CD4-positive, alpha-beta memory T cell (primary cell): ENCODE measurements around the gene STX7. TPM values are rescaled to one million over a fixed set of nuclear protein-coding genes. Genes with fewer than 3 reads are reported as not detected.
"Not testable (repeated sequence)": the region's sequence is repeated elsewhere in the genome, so short reads cannot be mapped to it uniquely, and the experiment has no call there.

ENCODE experiments used
- CTCF ChIA-PET: fragments of 350-600 bp; sonication (Branson Sonifier 250); formaldehyde crosslinking; loops from one replicate; lab custom pipeline; 2021; ENCODE audit warnings: inconsistent platforms; ENCODE audit not compliant: partially characterized antibody; lab: Charles Lee
- POLR2A ChIA-PET: fragments of 350-600 bp; sonication (Branson Sonifier 250); formaldehyde crosslinking; loops from one replicate; lab custom pipeline; 2021; ENCODE audit not compliant: partially characterized antibody; lab: Charles Lee
- DNase-seq, 5 donors: peaks; one replicate each; pipeline versions ENCODE4 v3.0.0 to v3.0.0-alpha.2; 2020 to 2022; ENCODE audit warnings: mixed read lengths in 1 of 5
- H3K27ac ChIP-seq: one replicate; pipeline ENCODE4 v1.7.0; 2013; ENCODE audit warnings: low read depth, low read length
- H3K27me3 ChIP-seq: 2 replicates; pipeline ENCODE4 v1.7.0; 2013; ENCODE audit warnings: mild to moderate bottlenecking, low read length, moderate library complexity; ENCODE audit not compliant: insufficient read depth
- H3K36me3 ChIP-seq: 2 replicates; pipeline ENCODE4 v1.7.0; 2013; ENCODE audit warnings: mild to moderate bottlenecking, low read length, moderate library complexity; ENCODE audit not compliant: insufficient read depth
- H3K4me1 ChIP-seq: 2 replicates; pipeline ENCODE4 v1.7.0; 2013; ENCODE audit warnings: mild to moderate bottlenecking, low read length, moderate library complexity; ENCODE audit not compliant: insufficient read depth
- H3K4me3 ChIP-seq, 2 donors: one replicate each; pipeline ENCODE4 v1.7.0; 2013; ENCODE audit warnings: low read length in 2 of 2, mild to moderate bottlenecking in 1 of 2
- H3K9me3 ChIP-seq, 2 donors: one replicate each; pipeline ENCODE4 v1.7.0; 2013; ENCODE audit warnings: low read length in 2 of 2, control low read depth in 1 of 2; ENCODE audit not compliant: control insufficient read depth in 1 of 2
- H3K27ac Mint-ChIP-seq, 7 donors: one replicate each; pipeline ENCODE4 v1.8.0; 2020 to 2021; ENCODE audit warnings: mixed read lengths in 7 of 7, mild to moderate bottlenecking in 6 of 7, inconsistent platforms in 3 of 7, moderate library complexity in 3 of 7
- H3K27me3 Mint-ChIP-seq, 2 donors: one replicate each; pipeline ENCODE4 v1.8.0; 2020 to 2021; ENCODE audit warnings: mixed read lengths in 2 of 2
- H3K36me3 Mint-ChIP-seq, 2 donors: one replicate each; pipeline ENCODE4 v1.8.0; 2020 to 2021; ENCODE audit warnings: mixed read lengths in 2 of 2, inconsistent platforms in 1 of 2, mild to moderate bottlenecking in 1 of 2
- H3K4me1 Mint-ChIP-seq, 4 donors: one replicate each; pipeline ENCODE4 v1.8.0; 2020 to 2021; ENCODE audit warnings: mixed read lengths in 4 of 4, mild to moderate bottlenecking in 1 of 4
- H3K4me3 Mint-ChIP-seq, 8 donors: one replicate each; pipeline ENCODE4 v1.8.0; 2020 to 2021; ENCODE audit warnings: mixed read lengths in 8 of 8, mild to moderate bottlenecking in 7 of 8, moderate library complexity in 6 of 8, inconsistent platforms in 3 of 8
- H3K9me3 Mint-ChIP-seq, 8 donors: one replicate each; pipeline ENCODE4 v1.8.0; 2020 to 2021; ENCODE audit warnings: mixed read lengths in 8 of 8, mild to moderate bottlenecking in 5 of 8, inconsistent platforms in 3 of 8, moderate library complexity in 1 of 8
- intact Hi-C: fragments of 100-400 bp; cut with micrococcal nuclease; formaldehyde crosslinking; loops from one replicate; pipeline ENCODE4 v1.15.1; 2023
- polyA plus RNA-seq, 2 donors: library from polyadenylated mRNA; unstranded; fragments of 300-500 nt; fragmentation: Illumina TruSeq; gene quantifications; one replicate each; pipeline ENCODE4 v1.2.3, GENCODE V29; 2021
- total RNA-seq, 2 experiments: library from RNA; stranded (reverse); gene quantifications; one replicate each; pipeline ENCODE4 v1.2.3, GENCODE V29; 2021

The STX7 gene
- total RNA-seq: 10 to 100 TPM; 22.7 TPM
- 10 to 100 TPM in 1 of 2 donors, 1 to 10 TPM in 1; 8.2 to 14.9 TPM for polyA plus RNA-seq

DNA sequence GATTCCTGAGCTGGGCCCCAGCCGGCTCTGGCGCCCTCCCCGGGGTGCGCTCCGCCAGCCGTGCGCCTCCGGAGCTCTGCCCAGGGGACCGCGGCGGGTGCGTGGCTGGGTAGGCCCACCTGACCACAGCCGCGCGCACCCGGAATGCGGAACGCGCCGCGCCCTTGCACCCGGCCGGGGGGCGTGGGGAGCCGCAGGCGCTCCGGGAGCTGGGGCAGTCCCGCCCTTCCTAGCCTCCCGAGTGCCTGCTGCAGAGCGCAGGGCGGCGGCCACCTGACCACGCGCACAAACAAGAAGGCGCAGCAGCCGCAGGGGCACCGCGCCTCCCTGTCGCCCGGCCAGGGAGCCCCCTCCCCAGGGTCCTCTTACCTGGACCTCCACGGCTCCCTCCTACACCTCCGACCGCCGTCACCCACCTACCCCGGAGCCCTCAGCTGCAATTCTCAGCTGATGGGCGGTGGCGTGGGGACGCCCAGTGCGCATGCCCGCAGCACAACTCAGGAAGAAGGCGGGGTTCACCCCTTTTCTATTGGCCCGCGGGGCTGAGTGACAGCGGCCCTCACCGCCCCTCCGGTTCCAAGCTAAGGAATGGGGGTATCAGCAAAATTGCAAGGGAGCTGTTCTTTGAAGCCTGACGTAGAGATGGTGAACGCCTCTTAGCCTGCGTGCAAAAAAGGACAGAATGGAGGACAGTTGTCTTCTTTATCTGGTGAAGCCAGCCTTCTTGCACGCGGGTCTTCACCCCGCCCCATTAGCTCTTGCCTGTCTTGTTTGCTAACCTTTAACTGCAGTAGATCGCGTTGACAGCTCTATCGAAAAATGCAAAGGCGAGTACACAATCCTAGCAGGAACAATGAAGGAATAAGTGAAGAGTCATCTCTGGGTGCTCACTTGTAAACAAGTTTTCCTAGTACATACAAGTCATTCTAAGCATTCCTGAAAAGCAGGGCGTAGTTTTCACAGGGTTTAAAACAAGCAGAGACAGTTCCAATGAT lies at the start of gene STX7:
TSS of gene STX7 (minus strand) at position 479 of the 995 bp plus-strand sequence. CDS start 9,586 bp downstream, outside the sequence.
- Histone ChIP-seq H3K4me3 (peak within 1 kb of the TSS; percentile 36 to 63), H3K9me3 (no peaks in the 10 kb centered on the region), H3K36me3 (no peaks in the 10 kb centered on the region), H3K27ac (peak within 1 kb of the TSS; percentile 54), H3K4me1 (peaks cover 23% of the 10 kb centered on the region), H3K27me3 (no peaks in the 10 kb centered on the region)
- Mint-ChIP-seq H3K36me3 (peaks cover 0 to 7% of the 10 kb centered on the region in 2 donors), H3K27me3 (no peaks in the 10 kb centered on the region), H3K4me1 (peaks cover 23 to 40% (median 30%) of the 10 kb centered on the region in 4 donors), H3K27ac (peak within 1 kb of the TSS; percentile 47 to 97 (median 92)), H3K4me3 (peak within 1 kb of the TSS; percentile 98 to 99 (median 98)), H3K9me3 (no peaks in the 10 kb centered on the region)
- intact Hi-C loops: loop anchor here (1.0 to 5.0 kb wide), 4 partner anchors 20 to 886 kb away; partner anchors contain the start of genes MED23 and RPS12
- POLR2A ChIA-PET: interaction anchor here (0.5 to 1.7 kb wide), 11 partner anchors 14 to 1665 kb away, joined by 3 to 39 read pairs (median 3); partner anchors contain the start of genes RPS12, SLC18B1 and TBPL1
- CTCF ChIA-PET: interaction anchor here (0.8 to 1.7 kb wide), 9 partner anchors 15 to 1411 kb away, joined by 3 to 10 read pairs (median 5); partner anchors contain the start of gene SLC18B1
- DNase-seq: peak; percentile 85 to 89 (median 87)

GRCh38 chr6:132560087-132560486 lies 47.2 kb upstream of the STX7 start:
- H3K4me3 ChIP-seq, H3K36me3 ChIP-seq, H3K4me1 ChIP-seq, H3K9me3 Mint-ChIP-seq, POLR2A ChIA-PET, DNase-seq, H3K4me3 Mint-ChIP-seq, H3K36me3 Mint-ChIP-seq, H3K27ac Mint-ChIP-seq, CTCF ChIA-PET, H3K4me1 Mint-ChIP-seq, H3K9me3 ChIP-seq, intact Hi-C loops, H3K27ac ChIP-seq, H3K27me3 ChIP-seq: not testable (repeated sequence)
- H3K27me3 Mint-ChIP-seq: peaks cover 22 to 31% of the 10 kb centered on the region in 2 donors

- Mint-ChIP-seq H3K36me3 (no peaks in the 10 kb centered on the region), H3K9me3 (no peaks in the 10 kb centered on the region), H3K4me1 (no peaks in the 10 kb centered on the region), H3K27me3 (peaks cover 18 to 31% of the 10 kb centered on the region in 2 donors), H3K27ac (no peak within 1 kb of the TSS), H3K4me3 (no peak within 1 kb of the TSS)
- ChIA-PET POLR2A (interaction anchor here (1.6 kb wide), 1 partner anchor 9 kb away, joined by 3 read pairs; no protein-coding TSS in a partner anchor), CTCF (no interaction called here)
- DNase-seq: no peak
- Histone ChIP-seq H3K4me1 (no peaks in the 10 kb centered on the region), H3K36me3 (no peaks in the 10 kb centered on the region), H3K27ac (no peak within 1 kb of the TSS), H3K9me3 (no peaks in the 10 kb centered on the region), H3K4me3 (no peak within 1 kb of the TSS), H3K27me3 (no peaks in the 10 kb centered on the region)
- intact Hi-C loops: no loop called here
Observed at GRCh38 chr6:132552372-132552771, 39.5 kb upstream of the STX7 start, which contains the start of gene TAAR8. Gene TAAR8 (plus strand): TSS chr6:132552672. CDS start chr6:132552693, 21 bp downstream.

DNA sequence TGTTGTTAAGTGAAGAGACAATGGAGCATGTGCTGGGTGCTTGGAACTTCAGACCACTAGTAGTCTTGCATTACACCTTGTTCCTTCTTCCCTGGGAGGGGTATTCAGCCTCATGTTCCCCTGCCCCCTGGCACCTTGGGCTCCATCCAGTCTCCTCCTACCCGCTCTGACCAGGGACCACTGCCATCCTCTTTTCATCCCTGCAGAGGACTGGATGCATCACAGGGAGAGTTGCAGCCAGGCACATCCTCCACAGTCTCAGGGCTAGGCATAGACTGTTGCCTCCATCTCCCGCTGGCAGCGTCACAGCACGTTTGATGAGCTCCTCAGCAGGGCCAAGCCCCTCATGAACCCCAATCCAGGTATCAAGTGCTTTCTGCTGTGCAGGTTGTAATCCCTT lies 38.3 kb upstream of the STX7 start:
- POLR2A ChIA-PET: no interaction called here
- Histone ChIP-seq H3K4me1 (no peaks in the 10 kb centered on the region), H3K27me3 (no peaks in the 10 kb centered on the region), H3K27ac (no peak overlapping the region), H3K4me3 (no peak overlapping the region), H3K9me3 (no peaks in the 10 kb centered on the region), H3K36me3 (no peaks in the 10 kb centered on the region)
- H3K27ac Mint-ChIP-seq: no peak overlapping the region
- no peaks in the 10 kb centered on the region for H3K4me1 Mint-ChIP-seq
- H3K36me3 Mint-ChIP-seq: no peaks in the 10 kb centered on the region
- intact Hi-C loops: no loop called here
- H3K9me3 Mint-ChIP-seq: no peaks in the 10 kb centered on the region
- DNase-seq: no peak
- peaks cover 12 to 21% of the 10 kb centered on the region in 2 donors for H3K27me3 Mint-ChIP-seq
- CTCF ChIA-PET: interaction anchor here (0.5 kb wide), 1 partner anchor 1643 kb away, joined by 3 read pairs; no protein-coding TSS in a partner anchor
- H3K4me3 Mint-ChIP-seq: no peak overlapping the region

DNA sequence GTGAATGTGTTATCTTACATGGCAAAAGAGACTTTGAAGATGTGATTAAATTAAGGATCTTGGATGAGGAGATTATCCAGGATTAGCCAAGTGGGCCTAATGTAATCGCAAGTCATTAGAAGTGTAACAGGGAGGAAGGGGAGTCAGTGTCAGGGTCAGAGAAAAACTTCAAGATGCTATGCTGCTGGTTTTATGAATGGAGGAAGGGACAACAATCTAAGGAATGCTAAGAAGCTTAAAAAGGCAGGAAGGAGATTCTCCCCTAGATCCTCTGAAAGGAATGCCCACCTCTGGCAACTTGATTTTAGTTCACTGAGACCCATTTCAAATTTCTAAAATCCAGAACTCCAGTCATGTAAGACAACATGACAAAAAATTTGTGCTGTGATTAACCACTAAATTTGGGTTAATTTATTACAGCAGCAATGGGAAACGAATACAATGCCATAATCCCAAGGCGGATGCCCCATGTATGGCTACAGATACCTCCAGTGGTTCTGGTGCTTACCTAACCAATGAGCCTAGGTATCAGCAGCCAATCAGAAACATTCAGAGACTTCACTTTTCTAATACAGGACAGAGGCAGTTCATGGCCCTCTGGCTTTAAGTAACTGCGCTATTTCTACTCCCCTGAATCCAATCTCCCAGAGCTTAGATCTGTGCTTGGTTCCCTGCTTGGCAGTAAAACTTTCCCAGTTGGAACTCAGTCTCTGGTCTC lies 36.0 kb upstream of the STX7 start:
- intact Hi-C loops: no loop called here
- Mint-ChIP-seq H3K4me3 (no peak overlapping the region), H3K36me3 (no peaks in the 10 kb centered on the region), H3K27ac (no peak overlapping the region), H3K4me1 (no peaks in the 10 kb centered on the region), H3K27me3 (peaks cover 8 to 16% of the 10 kb centered on the region in 2 donors), H3K9me3 (no peaks in the 10 kb centered on the region)
- ChIA-PET POLR2A (no interaction called here), CTCF (no interaction called here)
- no peaks in the 10 kb centered on the region for H3K27me3 ChIP-seq
- no peak overlapping the region for H3K4me3 ChIP-seq
- H3K4me1 ChIP-seq: no peaks in the 10 kb centered on the region
- no peaks in the 10 kb centered on the region for H3K36me3 ChIP-seq
- no peak overlapping the region for H3K27ac ChIP-seq
- DNase-seq: no peak
- no peaks in the 10 kb centered on the region for H3K9me3 ChIP-seq

GRCh38 chr6:132544826-132545225 lies 31.9 kb upstream of the STX7 start:
- DNase-seq: no peak
- ChIA-PET POLR2A (no interaction called here), CTCF (interaction anchor here (2.6 kb wide), 1 partner anchor 13 kb away, joined by 16 read pairs; no protein-coding TSS in a partner anchor)
- peaks cover 3% of the 10 kb centered on the region for H3K27me3 ChIP-seq
- H3K9me3 Mint-ChIP-seq: no peaks in the 10 kb centered on the region
- H3K4me3 ChIP-seq: no peak overlapping the region
- no peaks in the 10 kb centered on the region for H3K36me3 Mint-ChIP-seq
- intact Hi-C loops: no loop called here
- no peak overlapping the region for H3K27ac Mint-ChIP-seq
- H3K27me3 Mint-ChIP-seq: peaks cover 12 to 15% of the 10 kb centered on the region in 2 donors
- H3K27ac ChIP-seq: no peak overlapping the region
- no peak overlapping the region for H3K4me3 Mint-ChIP-seq
- H3K36me3 ChIP-seq: no peaks in the 10 kb centered on the region
- no peaks in the 10 kb centered on the region for H3K4me1 Mint-ChIP-seq
- no peaks in the 10 kb centered on the region for H3K9me3 ChIP-seq
- no peaks in the 10 kb centered on the region for H3K4me1 ChIP-seq
